Smooth muscle cell of the brain vasculature (primary cell): ENCODE data around the gene IGIP.
"Not testable (repeated sequence)": the region's sequence is repeated elsewhere in the genome, so short reads cannot be mapped to it uniquely, and the experiment has no call there.

Experiments
- DNase-seq: peaks from one replicate; pipeline ENCODE4 v3.0.0-alpha.2; 2012; ENCODE audit warnings: low read depth, low spot score

Gene IGIP

DNA sequence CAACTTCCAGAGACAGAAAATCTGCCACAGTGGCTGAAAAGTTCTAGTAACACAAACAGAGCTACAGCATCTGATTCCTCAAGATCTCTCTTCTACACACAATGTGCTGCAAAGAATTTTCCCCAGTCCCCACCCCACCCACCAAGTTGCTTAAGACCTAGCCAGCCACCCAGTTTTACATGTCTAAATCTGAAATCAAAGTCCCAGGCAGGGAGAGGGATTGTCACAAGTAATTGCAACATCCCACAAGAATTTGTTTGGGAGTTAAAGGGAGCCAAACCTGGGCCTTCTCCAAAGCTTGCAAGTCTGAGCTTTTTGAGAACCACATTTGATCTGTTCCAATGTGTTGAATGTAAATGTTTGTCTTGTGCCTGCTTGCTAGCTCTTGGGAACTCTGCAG, 15.5 kb downstream of the IGIP start:
- no peak for DNase-seq

DNA sequence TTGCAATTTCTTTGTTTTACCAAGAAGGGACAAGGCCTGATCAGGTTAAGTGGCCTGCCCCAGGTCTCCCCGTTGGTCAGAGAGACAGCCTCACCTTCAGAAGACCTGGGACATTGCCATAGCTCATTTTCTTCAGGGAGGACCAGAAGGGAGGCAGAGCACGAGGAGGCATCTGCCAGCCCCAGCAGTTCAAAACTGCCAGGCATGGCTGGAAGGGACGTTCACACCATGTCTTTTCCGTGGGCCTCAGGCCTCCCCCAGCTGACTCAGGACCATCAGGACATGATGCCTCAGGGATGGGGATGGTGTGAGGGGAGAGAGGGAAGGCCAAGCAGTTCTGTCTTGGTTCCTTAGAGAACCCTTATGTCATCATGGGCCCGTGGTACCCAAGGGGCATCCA, 16.5 kb downstream of the IGIP start:
- DNase-seq, result no peak

- no peak for DNase-seq
Measured at GRCh38 chr5:140142856-140143255, 17.1 kb downstream of the IGIP start.

DNA sequence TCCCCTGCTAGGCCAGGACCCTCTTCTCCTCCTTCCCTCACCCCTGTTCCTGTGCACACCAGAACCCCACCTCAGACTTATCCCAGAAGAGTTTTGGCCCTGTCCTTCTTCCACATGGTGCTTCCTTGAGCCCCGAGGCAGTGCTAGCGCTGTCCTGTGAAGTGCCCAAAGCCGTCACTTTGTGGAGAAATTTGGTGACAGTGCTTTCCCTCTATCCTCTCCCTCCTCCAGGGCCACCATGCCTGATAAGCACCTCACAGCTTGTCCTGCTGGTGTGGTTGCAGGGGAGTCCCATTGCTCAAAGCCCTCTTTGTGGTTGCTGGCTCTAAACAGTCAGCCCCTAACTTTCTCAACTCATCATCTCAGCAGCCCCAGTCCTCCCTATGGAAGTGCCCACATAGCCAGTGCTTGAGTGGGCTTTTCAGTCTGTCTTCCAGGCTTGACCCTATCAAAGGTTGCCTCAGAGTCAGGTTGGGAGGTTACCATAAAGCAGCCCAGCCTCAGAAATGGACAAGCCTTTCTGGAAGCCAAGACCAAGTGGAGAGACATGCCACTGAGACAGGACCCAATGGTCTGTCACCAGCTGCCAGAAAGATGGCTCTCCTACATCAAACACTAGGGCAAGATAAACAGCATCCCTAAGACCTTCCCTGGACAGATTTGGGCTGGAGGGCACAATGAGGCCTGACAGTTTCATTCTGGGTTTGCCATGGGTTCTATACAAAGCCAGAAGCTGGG, 18.0 kb downstream of the IGIP start:
- no peak for DNase-seq

GRCh38 chr5:140145256-140145655, 19.5 kb downstream of the IGIP start:
- no peak for DNase-seq

DNA sequence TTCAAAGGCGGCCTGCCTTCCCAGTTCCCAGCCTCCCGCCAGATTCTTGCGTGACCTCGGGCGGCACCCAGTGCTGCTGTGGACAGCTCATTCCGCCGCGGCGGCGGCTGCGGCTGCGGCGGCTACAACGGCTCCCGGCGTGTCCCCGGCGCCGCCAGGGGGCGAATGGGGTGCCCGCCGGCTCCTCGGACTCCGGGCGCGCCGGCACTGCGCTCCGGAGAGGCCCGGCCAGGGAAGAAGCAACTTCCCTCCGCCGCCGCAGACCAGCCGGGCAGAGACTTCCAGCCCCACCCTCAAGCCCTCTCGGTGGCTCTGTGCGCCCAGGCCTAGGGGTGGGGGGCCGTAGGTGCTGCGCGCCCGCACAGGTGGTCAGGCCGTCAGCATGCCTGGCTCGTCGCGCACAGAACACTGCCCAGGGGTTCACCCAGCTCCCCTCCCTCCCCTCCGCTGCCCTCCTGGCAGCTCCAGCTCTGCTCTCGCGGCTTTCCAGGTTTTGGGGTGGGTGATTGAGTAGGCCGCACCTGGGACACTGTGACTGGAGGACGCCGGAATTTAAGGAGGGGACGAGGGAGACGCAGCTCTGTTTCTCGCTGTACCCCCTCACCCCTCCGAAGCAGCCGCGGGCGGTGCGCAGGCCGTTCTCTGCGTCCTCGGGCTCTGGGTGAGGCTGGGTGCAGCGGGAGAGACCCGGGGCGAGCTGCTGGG, 20.2 kb downstream of the IGIP start:
- no peak for DNase-seq

- no peak for DNase-seq
Measured at GRCh38 chr5:140146523-140146842, 20.7 kb downstream of the IGIP start.

DNA sequence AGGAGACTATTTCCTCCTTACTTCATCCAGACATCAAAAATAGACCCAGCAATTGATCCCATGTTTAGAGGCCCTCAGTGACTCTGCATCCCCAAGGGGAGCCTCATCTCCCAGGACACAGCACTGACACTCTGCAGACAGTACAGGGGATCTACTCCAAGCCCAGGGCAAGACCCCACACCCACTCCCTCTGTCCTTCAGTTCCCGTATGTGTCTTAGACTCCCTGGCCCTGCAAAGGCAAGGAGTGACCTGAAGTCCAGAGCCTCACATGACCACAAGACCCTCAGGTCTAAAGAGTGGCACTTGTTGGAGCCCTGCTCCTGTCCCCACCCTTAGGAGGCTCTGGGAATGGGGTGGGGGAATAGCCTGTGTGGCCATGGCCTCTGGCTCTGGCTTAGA, 21.7 kb downstream of the IGIP start:
- DNase-seq, result no peak

DNA sequence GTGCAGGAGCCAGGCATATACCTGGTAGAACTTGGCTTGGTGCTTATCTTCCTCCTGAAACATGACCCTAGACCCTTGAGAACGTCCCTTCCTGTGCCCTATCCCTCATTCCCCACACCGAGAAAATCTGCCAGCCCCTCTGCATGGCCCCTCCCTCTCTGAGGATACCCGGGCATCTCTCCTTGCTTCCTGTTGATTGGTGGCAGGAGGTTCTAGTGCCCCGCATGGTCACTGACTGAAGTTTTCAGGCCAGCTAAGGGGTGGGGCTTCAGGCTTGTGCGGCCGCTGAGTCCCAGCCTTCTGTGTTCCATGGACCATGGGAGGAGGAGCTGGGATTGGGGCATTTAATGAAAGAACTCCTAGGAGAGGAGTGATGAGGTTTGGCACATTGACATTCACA, 22.8 kb downstream of the IGIP start:
- DNase-seq, result no peak

DNA sequence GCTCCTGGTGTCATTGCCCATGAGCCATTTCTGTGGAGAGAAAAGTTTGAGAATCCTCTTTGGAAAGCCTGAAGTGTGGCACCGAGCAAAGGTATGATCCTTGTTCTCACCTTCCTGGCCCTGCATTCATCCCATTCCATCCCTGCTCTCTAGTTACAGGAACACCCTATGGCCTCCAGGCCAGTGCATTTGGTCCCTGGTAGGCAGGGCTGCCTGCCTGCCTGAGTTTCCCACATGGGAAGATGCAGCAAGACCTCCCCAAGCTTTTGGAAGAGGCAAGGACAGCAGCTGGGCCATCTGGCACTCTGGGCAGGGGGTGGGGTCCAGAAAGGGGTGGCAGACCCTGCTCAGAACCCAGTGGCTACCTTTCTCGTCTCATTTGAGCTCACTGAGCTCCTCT, 24.5 kb downstream of the IGIP start:
- no peak for DNase-seq

- no peak for DNase-seq
Measured at GRCh38 chr5:140151144-140152021, 25.6 kb downstream of the IGIP start.

DNA sequence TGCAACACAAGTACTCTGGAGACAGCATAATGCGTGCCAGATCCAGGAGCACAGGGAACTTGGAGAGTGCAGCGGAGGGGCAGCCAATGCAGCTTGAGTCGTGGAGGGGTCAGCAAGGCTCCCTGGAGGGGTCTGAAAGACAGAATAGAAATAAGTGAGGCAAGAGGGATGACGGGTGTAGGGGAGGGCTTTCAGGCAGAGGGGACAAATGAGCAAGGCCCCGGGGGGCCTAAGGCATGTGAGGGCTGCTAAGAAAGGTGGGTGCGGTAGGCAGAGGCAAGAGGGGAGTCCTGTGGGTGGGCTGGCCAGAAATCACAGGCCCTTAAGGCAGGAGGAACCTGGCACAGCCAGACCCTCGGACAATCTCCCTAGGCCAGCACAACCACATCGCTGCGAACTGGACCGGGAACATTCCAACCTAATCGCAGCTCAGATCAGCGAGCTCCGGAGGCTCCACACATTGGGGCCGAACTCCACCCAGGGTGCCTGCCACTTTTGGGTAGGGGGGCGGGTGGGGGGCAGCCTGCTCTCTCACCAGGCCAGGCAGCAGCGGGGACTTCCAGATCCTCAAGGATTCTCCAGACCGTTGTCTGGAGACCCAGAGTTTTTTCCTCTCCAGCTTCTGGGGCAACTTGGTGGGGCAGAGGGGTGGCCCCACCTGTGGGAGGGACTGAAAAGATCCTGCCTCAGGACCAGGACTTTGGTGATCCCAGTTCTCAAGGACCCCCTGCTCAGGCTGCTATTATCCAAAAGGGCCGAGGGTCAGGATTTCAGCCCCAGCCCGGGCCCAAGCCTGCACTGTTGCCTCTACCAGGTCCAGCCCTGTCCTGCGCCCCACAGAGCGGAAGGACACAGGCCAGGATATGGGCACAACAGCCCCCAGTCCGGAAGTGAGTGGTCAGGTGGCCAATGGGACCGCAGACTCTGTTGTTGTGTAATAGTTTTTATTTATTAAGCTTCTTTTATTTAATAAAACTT, 26.6 kb downstream of the IGIP start:
- DNase-seq, result no peak

- DNase-seq, result no peak
Measured at GRCh38 chr5:140153255-140153654, 27.5 kb downstream of the IGIP start.

GRCh38 chr5:140153905-140154304, 28.2 kb downstream of the IGIP start:
- DNase-seq, result no peak

- DNase-seq, result not testable (repeated sequence)
Measured at GRCh38 chr5:140154710-140155381, 29.1 kb downstream of the IGIP start.

- peak; percentile 71 for DNase-seq
Measured at GRCh38 chr5:140157032-140157781, 31.5 kb downstream of the IGIP start.

DNA sequence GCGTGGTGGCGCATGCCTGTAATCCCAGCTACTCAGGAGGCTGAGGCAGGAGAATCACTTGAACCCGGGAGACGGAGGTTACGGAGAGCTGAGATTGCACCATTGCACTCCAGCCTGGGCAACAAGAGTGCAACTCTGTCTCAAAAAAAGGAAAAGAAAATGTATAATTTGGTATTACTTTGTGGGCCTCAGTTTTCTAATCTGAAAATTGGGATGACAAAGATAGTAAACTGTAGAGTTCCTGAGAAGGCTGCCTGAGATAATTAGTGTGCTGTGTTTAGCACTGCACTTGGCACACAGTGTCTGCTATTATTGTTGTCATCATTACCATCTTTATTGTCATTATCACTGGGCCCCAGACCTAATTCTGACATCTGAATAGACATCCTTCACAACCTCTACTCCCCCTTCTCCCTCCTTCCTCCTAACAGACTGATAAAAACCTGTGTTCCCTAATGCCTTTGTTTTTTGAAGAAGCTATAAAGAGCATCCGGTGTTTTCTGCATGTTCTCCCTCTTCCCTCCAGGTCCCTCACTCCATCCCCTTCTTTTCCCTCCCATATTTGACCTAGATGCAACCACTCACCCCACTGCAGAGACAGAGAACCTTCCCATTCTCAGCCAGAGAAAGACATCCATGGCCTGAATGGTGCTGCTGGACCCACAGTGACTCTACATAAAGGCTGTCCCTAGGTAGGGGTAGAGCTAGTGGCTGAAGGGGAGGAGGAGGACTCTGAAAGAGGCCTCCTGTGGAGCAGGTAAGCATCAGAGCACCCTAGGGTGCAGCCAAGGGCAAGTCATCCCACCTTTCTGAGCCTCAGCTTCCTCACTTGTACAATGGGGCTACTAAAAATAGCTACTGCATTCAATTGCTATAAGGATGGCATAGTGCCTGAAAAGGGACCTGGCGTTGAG, 33.5 kb downstream of the IGIP start:
- no peak for DNase-seq

DNA sequence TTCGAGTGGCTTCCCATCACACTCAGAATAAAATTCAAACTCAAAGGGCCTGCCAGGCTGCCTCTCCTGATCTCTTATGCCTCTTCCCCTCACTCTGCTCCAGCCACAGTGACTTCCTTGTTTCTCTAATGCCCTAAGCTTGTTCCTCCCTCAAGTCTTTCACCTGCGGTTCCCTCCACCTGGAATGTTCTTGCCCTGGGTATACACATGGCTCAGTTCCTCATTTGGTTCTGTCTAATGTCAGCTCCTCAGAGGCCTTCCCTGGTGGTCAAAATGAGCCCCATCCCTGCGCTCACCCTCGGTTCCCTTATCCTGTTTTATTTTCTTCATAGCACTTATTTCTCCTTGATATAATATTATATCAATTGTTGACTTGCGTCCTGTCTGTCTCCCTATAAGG, 36.5 kb downstream of the IGIP start:
- no peak for DNase-seq

- DNase-seq, result no peak
Measured at GRCh38 chr5:140162781-140163180, 37.0 kb downstream of the IGIP start.
